HUES48 (cell line): Measurements from ENCODE around the gene AKAP11.

Source experiments
- H3K27ac ChIP-seq: one replicate; pipeline ENCODE4 v1.7.0; 2013; ENCODE audit warnings: low read depth, low read length, inconsistent platforms
- H3K27me3 ChIP-seq: 2 replicates; pipeline ENCODE4 v1.6.1; 2013; ENCODE audit warnings: mild to moderate bottlenecking, low read length; ENCODE audit not compliant: control insufficient read depth, insufficient read depth
- H3K36me3 ChIP-seq: 2 replicates; pipeline ENCODE4 v1.6.1; 2013; ENCODE audit warnings: low read length; ENCODE audit not compliant: control insufficient read depth, insufficient read depth
- H3K4me1 ChIP-seq: 2 replicates; pipeline ENCODE4 v1.6.1; 2013; ENCODE audit warnings: mild to moderate bottlenecking, low read length; ENCODE audit not compliant: control insufficient read depth, insufficient read depth
- H3K4me3 ChIP-seq: 2 replicates; pipeline ENCODE4 v1.5.1; 2013; ENCODE audit warnings: mild to moderate bottlenecking, low read depth, low read length
- H3K9ac ChIP-seq: 2 replicates; pipeline ENCODE4 v1.6.1; 2013; ENCODE audit warnings: mild to moderate bottlenecking, low read depth, low read length, moderate library complexity
- H3K9me3 ChIP-seq: 2 replicates; pipeline ENCODE4 v1.6.1; 2013; ENCODE audit warnings: low read length; ENCODE audit not compliant: control insufficient read depth, insufficient read depth

The AKAP11 gene

DNA sequence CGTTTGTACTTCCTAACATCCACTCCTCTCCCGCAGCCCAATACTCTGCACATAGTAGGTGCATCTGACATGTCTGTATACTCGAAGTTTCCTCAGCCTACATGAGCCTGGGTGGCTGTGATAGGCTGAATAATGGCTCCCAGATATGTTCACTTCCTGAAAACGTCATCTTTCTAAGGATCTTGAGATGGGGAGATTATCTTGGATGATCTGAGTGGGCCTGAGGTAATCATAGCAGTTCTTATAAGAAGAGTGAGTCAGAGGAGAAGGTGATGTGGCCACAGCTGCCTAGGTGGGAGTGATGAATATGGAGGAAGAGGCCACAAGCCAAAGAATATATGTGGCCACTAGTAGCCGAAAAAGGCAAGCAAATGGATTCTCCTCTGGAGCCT is 84.2 kb downstream of the AKAP11 start:
- Histone ChIP-seq H3K9ac (no peak overlapping the region), H3K36me3 (no peaks in the 10 kb centered on the region), H3K4me1 (no peaks in the 10 kb centered on the region), H3K27ac (no peak overlapping the region), H3K27me3 (no peaks in the 10 kb centered on the region), H3K4me3 (no peak overlapping the region), H3K9me3 (no peaks in the 10 kb centered on the region)

DNA sequence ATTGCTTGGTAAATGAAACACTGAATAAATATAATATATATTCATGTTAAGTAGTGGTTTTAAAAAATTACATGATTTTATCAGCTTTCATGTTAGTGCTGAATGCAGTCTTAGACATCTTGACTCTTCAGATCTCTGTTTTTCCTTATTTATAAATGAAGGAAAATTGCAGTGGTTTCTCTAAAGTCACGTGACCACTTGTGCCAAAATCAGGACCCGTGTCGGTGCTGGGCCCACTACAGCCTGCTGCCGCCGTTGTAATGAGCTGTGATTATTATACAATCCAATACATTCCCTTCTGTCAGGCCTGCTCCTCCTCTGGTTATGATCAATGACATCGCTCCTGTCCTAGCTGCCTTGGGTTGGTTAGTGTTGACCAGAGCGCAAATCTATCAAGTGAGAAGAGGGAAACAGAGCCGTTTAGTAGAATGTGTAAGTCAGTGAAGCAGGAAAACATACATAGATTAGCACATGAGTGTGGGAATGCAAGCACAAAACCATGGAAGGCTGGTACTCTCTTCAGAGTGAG is 88.2 kb downstream of the AKAP11 start:
- H3K27ac ChIP-seq = no peak overlapping the region
- H3K4me1 ChIP-seq = peaks cover 7% of the 10 kb centered on the region; the same call in 1 of the 2 replicates
- no peak overlapping the region for H3K9ac ChIP-seq
- no peak overlapping the region for H3K4me3 ChIP-seq
- H3K36me3 ChIP-seq = no peaks in the 10 kb centered on the region
- H3K9me3 ChIP-seq = no peaks in the 10 kb centered on the region
- H3K27me3 ChIP-seq = no peaks in the 10 kb centered on the region

DNA sequence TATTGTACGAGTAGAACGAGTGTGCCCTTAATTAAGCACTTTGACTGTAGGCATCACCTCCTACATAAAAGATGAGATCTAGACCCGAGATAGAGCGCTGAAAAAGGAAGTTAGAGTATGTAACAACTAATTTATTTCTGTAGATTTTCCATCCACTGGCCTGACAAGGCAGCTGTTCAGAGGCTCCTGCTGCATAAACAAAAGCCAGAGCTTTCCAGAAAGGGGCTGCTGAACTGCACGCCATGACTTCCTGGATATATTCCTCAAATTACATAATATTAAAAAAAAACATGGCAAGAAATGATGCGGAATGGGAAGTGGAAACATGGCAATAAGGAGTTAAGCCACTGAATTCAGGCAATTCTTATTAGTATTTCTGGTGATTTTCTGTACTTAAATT is 89.7 kb downstream of the AKAP11 start:
- Histone ChIP-seq H3K36me3 (no peaks in the 10 kb centered on the region), H3K9me3 (no peaks in the 10 kb centered on the region), H3K4me1 (peaks cover 7% of the 10 kb centered on the region; the same call in 1 of the 2 replicates), H3K27ac (no peak overlapping the region), H3K4me3 (no peak overlapping the region), H3K27me3 (no peaks in the 10 kb centered on the region), H3K9ac (no peak overlapping the region)

DNA sequence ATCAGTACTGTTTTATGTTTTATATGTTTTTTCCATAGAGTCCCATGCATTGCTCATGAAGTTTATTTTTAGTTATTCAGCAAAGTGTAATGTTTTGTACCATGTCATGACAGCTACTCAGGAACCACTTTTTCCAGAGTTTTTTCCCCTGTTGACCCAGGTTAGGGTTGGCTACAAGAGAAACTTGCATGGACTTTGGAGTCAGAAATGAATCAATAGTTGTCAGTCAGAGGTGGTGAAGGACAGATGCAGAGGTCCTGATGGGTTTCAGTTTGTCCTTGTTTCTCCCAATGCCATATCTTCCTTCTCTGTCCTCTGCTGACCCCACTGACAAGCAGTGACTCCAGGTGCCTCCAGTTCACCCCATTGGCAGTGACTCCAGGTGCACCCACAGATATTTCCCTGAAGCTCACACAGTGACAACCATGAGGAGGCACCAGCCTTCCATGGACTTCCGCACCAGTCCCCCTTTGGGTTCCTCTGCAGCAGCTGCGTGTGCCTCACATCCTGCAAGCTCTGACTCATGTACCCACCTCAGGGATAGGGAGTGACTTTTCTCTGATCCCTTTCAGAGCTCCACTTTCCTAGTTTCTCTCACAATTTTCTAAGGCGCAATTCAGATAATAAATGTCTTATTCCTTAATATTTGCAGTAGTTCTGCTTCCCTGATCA is 92.1 kb downstream of the AKAP11 start:
- Histone ChIP-seq H3K4me1 (peaks cover 18% of the 10 kb centered on the region; the same call in 1 of the 2 replicates), H3K9ac (no peak overlapping the region), H3K9me3 (no peaks in the 10 kb centered on the region), H3K36me3 (no peaks in the 10 kb centered on the region), H3K27ac (no peak overlapping the region), H3K4me3 (no peak overlapping the region), H3K27me3 (no peaks in the 10 kb centered on the region)

DNA sequence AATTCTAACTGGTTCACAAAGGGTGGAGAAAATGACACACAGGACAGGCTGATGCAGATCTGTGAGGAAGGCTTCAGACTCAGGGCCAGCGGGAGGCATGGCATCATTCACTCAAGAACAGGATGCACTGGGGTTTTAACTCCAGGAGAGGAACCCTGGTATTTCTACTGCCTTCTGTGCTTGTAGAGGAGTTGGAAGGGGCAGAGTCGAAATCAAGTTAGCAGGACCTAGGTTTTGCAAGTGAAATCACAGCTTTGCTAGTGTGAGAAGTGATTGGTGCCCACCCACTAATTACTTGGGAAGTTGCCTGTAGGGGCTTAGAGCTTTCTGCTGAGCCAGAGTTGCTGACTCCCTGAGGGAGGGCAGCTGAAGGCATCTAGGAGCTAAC is 92.7 kb downstream of the AKAP11 start:
- Histone ChIP-seq H3K4me1 (peaks cover 22% of the 10 kb centered on the region; the same call in 1 of the 2 replicates), H3K27me3 (no peaks in the 10 kb centered on the region), H3K36me3 (no peaks in the 10 kb centered on the region), H3K9ac (no peak overlapping the region), H3K9me3 (no peaks in the 10 kb centered on the region), H3K4me3 (no peak overlapping the region), H3K27ac (no peak overlapping the region)

DNA sequence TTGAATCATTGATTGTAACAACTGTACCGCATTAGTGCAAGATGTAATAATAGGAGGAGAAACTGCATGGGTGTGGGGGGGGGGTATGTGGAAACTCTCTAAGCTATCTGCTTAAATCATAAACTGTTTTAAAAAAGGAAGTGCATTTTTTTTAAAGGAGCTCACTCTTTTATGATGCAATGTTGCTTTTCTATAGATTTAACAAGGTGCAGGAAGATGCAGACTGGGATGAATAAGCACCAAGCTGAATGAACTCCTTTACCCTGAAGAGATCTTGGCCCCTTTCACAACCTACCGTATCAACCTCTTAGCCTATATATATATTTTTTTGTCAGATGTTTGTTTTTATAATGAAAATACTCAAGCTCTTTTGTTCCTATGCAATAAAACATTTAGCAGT is 95.9 kb downstream of the AKAP11 start:
- no peaks in the 10 kb centered on the region for H3K27me3 ChIP-seq
- no peaks in the 10 kb centered on the region for H3K9me3 ChIP-seq
- no peak overlapping the region for H3K9ac ChIP-seq
- H3K36me3 ChIP-seq = no peaks in the 10 kb centered on the region
- H3K4me3 ChIP-seq = no peak overlapping the region
- peaks cover 22% of the 10 kb centered on the region; the same call in 1 of the 2 replicates for H3K4me1 ChIP-seq
- H3K27ac ChIP-seq = no peak overlapping the region

DNA sequence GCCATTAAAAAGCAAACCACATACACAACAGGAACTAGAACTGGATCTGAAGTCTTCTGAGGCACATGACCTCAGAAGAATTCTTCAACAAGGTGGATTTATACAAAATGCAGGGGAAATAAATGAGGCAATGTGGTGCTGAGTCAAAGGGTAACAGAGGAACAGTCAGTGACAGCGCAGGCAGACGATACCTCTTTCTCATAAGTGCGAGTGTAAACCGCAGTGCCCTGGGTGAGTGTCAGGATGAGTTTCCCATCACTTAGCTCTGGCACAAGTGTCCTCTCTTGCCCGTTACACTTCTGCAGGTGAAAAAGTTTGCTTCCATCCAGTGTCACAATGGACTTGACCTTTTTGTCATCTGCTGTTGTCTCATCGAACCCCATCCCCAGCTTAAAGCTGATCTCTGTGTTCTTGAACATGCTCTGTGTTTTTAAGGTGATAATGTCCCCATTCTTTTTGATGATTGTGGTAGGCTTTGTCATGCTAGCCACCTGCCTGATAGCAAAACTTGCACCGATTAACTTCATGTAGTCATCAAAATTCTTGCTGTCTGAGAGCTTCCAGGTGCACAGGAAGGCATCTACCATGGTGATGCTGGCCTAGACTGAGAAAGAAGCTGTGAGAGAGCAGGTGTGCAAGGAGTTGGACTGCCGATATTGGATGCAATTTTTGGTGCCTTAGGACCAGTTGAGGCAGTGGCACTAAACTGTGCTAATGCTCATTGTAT is 97.3 kb downstream of the AKAP11 start:
- Histone ChIP-seq H3K27ac (no peak overlapping the region), H3K4me3 (no peak overlapping the region), H3K9ac (no peak overlapping the region), H3K36me3 (no peaks in the 10 kb centered on the region), H3K27me3 (no peaks in the 10 kb centered on the region), H3K4me1 (peaks cover 22% of the 10 kb centered on the region; the same call in 1 of the 2 replicates), H3K9me3 (no peaks in the 10 kb centered on the region)

DNA sequence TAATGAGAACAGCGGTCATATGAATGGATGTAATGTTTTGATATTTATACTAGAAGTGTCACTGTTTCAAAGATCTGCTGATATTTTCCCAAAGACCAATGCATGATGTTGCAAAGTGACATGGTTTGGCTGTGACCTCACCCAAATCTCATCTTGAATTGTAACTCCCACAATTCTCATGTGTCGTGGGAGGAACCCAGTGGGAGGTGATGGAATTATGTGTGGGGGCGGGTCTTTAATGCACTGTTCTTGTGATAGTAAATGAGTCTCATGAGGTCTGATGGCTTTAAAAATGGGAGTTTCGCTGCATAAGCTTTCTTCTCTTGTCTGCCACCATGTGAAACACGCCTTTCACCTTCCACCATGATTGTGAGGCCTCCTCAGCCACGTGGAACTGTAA is 98.3 kb downstream of the AKAP11 start:
- H3K36me3 ChIP-seq = no peaks in the 10 kb centered on the region
- H3K4me3 ChIP-seq = no peak overlapping the region
- H3K27ac ChIP-seq = no peak overlapping the region
- H3K9ac ChIP-seq = no peak overlapping the region
- no peaks in the 10 kb centered on the region for H3K27me3 ChIP-seq
- peaks cover 15% of the 10 kb centered on the region; the same call in 1 of the 2 replicates for H3K4me1 ChIP-seq
- H3K9me3 ChIP-seq = no peaks in the 10 kb centered on the region
